Ishikawa (cell line): ENCODE measurements around the gene ZMYND10.

ENCODE experiments used
- CEBPB ChIP-seq: IDR thresholded peaks from 2 replicates; pipeline ENCODE4 v1.6.1; 2012
- CREB1 ChIP-seq: IDR thresholded peaks from 2 replicates; pipeline ENCODE4 v1.6.1; 2012; ENCODE audit warnings: low read depth
- EGR1 ChIP-seq: IDR thresholded peaks from 2 replicates; pipeline ENCODE4 v1.6.1; 2012
- EP300 ChIP-seq: IDR thresholded peaks from 2 replicates; pipeline ENCODE4 v1.6.1; 2012; ENCODE audit warnings: borderline replicate concordance
- FOXM1 ChIP-seq: IDR thresholded peaks from 2 replicates; pipeline ENCODE4 v1.6.1; 2012; ENCODE audit warnings: low read depth, borderline replicate concordance
- NFIC ChIP-seq: IDR thresholded peaks from 2 replicates; pipeline ENCODE4 v1.6.1; 2012
- RAD21 ChIP-seq: IDR thresholded peaks from 2 replicates; pipeline ENCODE4 v1.6.1; 2012; ENCODE audit warnings: low read depth
- TAF1 ChIP-seq: IDR thresholded peaks from 2 replicates; pipeline ENCODE4 v1.6.1; 2012; ENCODE audit warnings: low read depth, mild to moderate bottlenecking
- TCF12 ChIP-seq: IDR thresholded peaks from 2 replicates; pipeline ENCODE4 v1.6.1; 2012; ENCODE audit warnings: low read depth
- TEAD4 ChIP-seq: IDR thresholded peaks from 2 replicates; pipeline ENCODE4 v1.6.1; 2012
- USF1 ChIP-seq: IDR thresholded peaks from 2 replicates; pipeline ENCODE4 v1.6.1; 2012
- YY1 ChIP-seq: IDR thresholded peaks from 2 replicates; pipeline ENCODE4 v1.6.1; 2012; ENCODE audit warnings: low read depth
- ZBTB7A ChIP-seq: IDR thresholded peaks from 2 replicates; pipeline ENCODE4 v1.6.1; 2012; ENCODE audit warnings: low read depth
- TF ChIP-seq, protein P1 (sequence below): IDR thresholded peaks from 2 replicates; pipeline ENCODE4 v1.6.1; 2012
- TF ChIP-seq, protein P2 (sequence below): IDR thresholded peaks from 2 replicates; pipeline ENCODE4 v1.6.1; 2012; ENCODE audit warnings: low read depth, mild to moderate bottlenecking

ZMYND10 gene

DNA sequence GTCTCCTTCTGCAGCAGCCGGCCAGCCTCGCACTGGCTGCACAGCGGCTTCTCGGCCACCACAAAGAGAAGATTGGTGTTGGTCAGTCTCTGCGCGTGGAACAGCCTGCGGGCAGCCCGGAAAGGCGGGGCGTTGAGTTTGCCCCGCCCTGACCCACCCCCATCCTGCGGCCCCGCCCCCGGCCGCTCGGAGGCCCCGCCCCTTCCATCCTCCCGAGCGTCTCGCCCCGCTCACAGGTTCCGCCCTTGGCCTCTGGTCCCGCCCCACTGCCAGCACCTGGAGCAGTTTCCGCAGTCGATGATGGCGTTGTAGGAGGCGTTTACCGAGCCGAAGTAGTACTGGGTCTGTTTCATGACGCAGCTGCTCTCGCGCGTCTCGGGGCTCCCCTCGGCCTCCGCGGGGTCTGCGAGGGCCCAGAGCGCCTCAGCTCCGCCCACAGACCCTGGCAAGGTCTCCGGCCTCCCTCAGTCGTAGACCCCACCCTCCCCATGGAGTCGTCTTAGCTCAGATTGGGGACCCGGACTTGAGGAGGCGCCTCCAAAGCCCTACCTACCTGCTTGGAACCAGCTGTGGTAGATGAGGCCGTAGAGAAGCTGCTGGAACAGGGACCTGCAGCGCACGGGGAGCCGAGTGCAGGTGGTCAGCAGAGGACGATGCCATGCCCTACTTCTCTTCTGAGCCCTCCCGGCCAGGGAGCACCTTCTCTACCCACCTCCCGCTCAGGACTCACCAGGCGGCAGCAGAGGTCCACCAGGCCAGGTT, 19.7 kb upstream of the ZMYND10 start:
- TF ChIP-seq CEBPB (no peak), CREB1 (0 out of 2 replicates have a peak, but pooled peaks have one; percentile 3), NFIC (no peak), YY1 (no peak), RAD21 (peak; percentile 28; the same call in 1 of the 2 replicates)
- TF ChIP-seq, protein P1, sequence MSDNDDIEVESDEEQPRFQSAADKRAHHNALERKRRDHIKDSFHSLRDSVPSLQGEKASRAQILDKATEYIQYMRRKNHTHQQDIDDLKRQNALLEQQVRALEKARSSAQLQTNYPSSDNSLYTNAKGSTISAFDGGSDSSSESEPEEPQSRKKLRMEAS = peak; percentile 55; the same call in 1 of the 2 replicates

GRCh38 chr3:50364573-50365079, 19.1 kb upstream of the ZMYND10 start:
- TF ChIP-seq EGR1 (no peak), EP300 (no peak), FOXM1 (no peak), TAF1 (no peak), CREB1 (no peak), TCF12 (no peak), NFIC (no peak), RAD21 (no peak), USF1 (no peak), TEAD4 (no peak), ZBTB7A (no peak), YY1 (no peak)
- TF ChIP-seq, protein P1 = no peak
- TF ChIP-seq, protein P2, sequence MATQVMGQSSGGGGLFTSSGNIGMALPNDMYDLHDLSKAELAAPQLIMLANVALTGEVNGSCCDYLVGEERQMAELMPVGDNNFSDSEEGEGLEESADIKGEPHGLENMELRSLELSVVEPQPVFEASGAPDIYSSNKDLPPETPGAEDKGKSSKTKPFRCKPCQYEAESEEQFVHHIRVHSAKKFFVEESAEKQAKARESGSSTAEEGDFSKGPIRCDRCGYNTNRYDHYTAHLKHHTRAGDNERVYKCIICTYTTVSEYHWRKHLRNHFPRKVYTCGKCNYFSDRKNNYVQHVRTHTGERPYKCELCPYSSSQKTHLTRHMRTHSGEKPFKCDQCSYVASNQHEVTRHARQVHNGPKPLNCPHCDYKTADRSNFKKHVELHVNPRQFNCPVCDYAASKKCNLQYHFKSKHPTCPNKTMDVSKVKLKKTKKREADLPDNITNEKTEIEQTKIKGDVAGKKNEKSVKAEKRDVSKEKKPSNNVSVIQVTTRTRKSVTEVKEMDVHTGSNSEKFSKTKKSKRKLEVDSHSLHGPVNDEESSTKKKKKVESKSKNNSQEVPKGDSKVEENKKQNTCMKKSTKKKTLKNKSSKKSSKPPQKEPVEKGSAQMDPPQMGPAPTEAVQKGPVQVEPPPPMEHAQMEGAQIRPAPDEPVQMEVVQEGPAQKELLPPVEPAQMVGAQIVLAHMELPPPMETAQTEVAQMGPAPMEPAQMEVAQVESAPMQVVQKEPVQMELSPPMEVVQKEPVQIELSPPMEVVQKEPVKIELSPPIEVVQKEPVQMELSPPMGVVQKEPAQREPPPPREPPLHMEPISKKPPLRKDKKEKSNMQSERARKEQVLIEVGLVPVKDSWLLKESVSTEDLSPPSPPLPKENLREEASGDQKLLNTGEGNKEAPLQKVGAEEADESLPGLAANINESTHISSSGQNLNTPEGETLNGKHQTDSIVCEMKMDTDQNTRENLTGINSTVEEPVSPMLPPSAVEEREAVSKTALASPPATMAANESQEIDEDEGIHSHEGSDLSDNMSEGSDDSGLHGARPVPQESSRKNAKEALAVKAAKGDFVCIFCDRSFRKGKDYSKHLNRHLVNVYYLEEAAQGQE = no peak

GRCh38 chr3:50359760-50360110, 14.2 kb upstream of the ZMYND10 start:
- TF ChIP-seq TEAD4 (no peak), EGR1 (no peak), RAD21 (no peak), NFIC (no peak), ZBTB7A (no peak), EP300 (no peak), CREB1 (no peak), USF1 (no peak)
- TF ChIP-seq, protein P1 = no peak
- TF ChIP-seq, protein P2 = no peak

DNA sequence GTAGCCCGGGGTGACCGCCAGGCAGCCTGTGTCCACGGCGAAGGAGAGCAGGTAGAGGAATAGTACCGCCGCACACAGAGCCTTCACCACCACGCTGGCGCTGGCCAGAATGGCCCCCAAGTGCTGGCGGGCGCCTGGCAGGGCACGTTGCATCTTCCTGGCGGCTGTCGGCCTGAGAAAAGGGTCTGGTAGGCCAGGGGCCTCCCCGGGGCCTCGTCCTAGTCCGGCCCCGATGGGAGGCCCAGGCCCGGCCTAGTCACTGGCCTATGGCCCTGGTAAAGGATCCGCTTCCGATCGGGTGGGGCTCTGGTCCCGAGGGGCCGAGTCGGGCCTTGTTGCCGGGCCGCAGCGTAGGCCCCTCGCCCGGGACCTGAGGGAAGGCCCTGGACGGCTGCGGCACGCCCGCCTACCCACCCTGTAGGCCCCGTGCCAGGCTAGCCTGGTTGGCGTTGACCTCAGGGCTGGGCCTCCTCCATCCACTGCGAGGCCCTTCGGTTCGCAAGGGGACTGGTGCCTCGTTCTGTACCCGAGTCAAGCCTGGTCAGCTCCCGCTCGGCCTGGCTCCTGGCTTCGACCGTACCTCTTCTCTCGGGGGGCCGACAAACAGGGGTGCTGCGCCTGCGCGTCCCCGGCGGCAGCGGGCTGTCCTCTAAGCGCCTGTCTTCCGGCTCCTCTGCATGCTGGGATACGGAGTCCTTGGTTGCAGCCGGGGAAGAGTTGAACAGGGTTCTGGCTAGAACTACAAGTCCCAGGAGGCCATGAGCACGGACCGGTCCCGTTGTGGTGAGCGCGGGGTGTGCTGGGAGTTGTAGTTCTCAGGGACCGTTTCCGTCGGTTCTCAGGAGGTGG, 13.6 kb upstream of the ZMYND10 start, which contains the start of gene TMEM115:
TMEM115 (minus strand) TSS at position 611 of the 849 bp plus-strand sequence; CDS start at position 153, 458 bp downstream.
- TF ChIP-seq YY1 (peak; percentile 78; the same call in 1 of the 2 replicates), TEAD4 (no peak), EP300 (no peak), TCF12 (peak; percentile 77; the same call in 1 of the 2 replicates), RAD21 (no peak), NFIC (0 out of 2 replicates have a peak, but pooled peaks have one; percentile 5), CEBPB (no peak), TAF1 (peak; percentile 62; the same call in 1 of the 2 replicates), USF1 (peak; percentile 62), CREB1 (0 out of 2 replicates have a peak, but pooled peaks have one; percentile 62)
- TF ChIP-seq, protein P1 = peak; percentile 48; the same call in 1 of the 2 replicates
